Measurements from ENCODE around the gene DHX32.

- TF ChIP-seq CTCF (IDR thresholded peaks at IDR 0.05): no peak
- no peak for TF ChIP-seq POLR2A (IDR thresholded peaks at IDR 0.05)
Observed at GRCh38 chr10:125883211-125883610, 2.1 kb upstream of the DHX32 start.

Measured in uterus (tissue), 2 donors.